K562 (cell line): ENCODE results near the gene HYAL3. TPM values are rescaled to one million over a fixed set of nuclear protein-coding genes. Genes with fewer than 3 reads are reported as not detected.

ENCODE experiments used
- ATAC-seq: fragments of 200-7000 bp; cut with Tn5 transposase; 3 replicates; pipeline ENCODE4 v1.9.1; 2020; ENCODE audit warnings: moderate library complexity
- BruUV-seq: library from RNA; stranded (reverse); fragments of 400-500 nt; replicated peaks from 2 replicates; lab custom pipeline; 2021; lab: Mats Ljungman, UMichigan
- CTCF ChIA-PET: fragments of 300-600 bp; formaldehyde crosslinking; extraction: SDS; loops from one replicate; lab custom pipeline; 2021; ENCODE audit warnings: low intra/inter-chr PET ratio; lab: Yijun Ruan, JAX
- POLR2A ChIA-PET: fragments of 300-600, 350-650 bp; sonication (Branson Sonifier 250); formaldehyde crosslinking; extraction: SDS; loops from one replicate; lab custom pipeline; 2021; ENCODE audit warnings: antibody characterized with exemption, inconsistent platforms; lab: Yijun Ruan, JAX
- DNase-seq, 4 experiments: peaks; one replicate each; pipeline versions ENCODE4 v3.0.0 to v3.0.0-alpha.2; 2011 to 2018; ENCODE audit warnings: low spot score in 3 of 4, mixed read lengths in 3 of 4; ENCODE audit errors: extremely low read depth in 1 of 4
- FAIRE-seq: peaks from 2 replicates; lab custom pipeline; 2011; peaks lifted over from hg19 to GRCh38; lab: Jason Lieb, UNC
- H2AFZ ChIP-seq: 2 replicates; pipeline ENCODE4 v1.6.0; 2011; ENCODE audit warnings: low read depth, low read length, control low read depth, inconsistent platforms
- H3K27ac ChIP-seq: fragments of 200-600 bp; 3 replicates; pipeline ENCODE4 v1.8.0; 2011; ENCODE audit warnings: low read depth, mild to moderate bottlenecking, control low read depth, inconsistent platforms, low read length, moderate library complexity, mixed read lengths; ENCODE audit errors: extremely low read depth
- H3K27me3 ChIP-seq, 2 experiments: fragments of 300-600 bp in 1 of 2; 2 replicates in 1 of 2; 3 replicates in 1 of 2; pipeline versions ENCODE4 v1.6.0 to v1.8.0; 2011; ENCODE audit warnings: inconsistent platforms in 2 of 2, low read length in 2 of 2, mild to moderate bottlenecking in 1 of 2, mixed read lengths in 1 of 2, moderate library complexity in 1 of 2; ENCODE audit not compliant: control insufficient read depth in 2 of 2, insufficient read depth in 2 of 2
- H3K36me3 ChIP-seq: fragments of 300-600 bp; 3 replicates; pipeline ENCODE4 v1.8.0; 2011; ENCODE audit warnings: mild to moderate bottlenecking, low read length, inconsistent platforms; ENCODE audit not compliant: control insufficient read depth, insufficient read depth
- H3K4me1 ChIP-seq, 2 experiments: fragments of 200-600 bp in 1 of 2; replicated peaks in 1 of 2; 2 replicates in 1 of 2; 3 replicates in 1 of 2; pipeline versions ENCODE4 v1.5.1 to v1.8.0; 2011; ENCODE audit warnings: inconsistent platforms in 2 of 2, low read length in 2 of 2, mild to moderate bottlenecking in 1 of 2, mixed read lengths in 1 of 2, moderate library complexity in 1 of 2; ENCODE audit not compliant: control insufficient read depth in 2 of 2, insufficient read depth in 2 of 2
- H3K4me2 ChIP-seq: 2 replicates; pipeline ENCODE4 v1.6.1; 2011; ENCODE audit warnings: low read length, control low read depth, inconsistent platforms, mixed read lengths; ENCODE audit not compliant: insufficient read depth
- H3K4me3 ChIP-seq: fragments of 200-600 bp; sonication (generic), shearing (Covaris generic); 2 replicates; pipeline ENCODE4 v1.5.1; 2016; ENCODE audit warnings: control low read depth, inconsistent platforms
- H3K79me2 ChIP-seq: fragments of 200-600 bp; 3 replicates; pipeline ENCODE4 v1.8.0; 2011; ENCODE audit warnings: low read length, inconsistent platforms; ENCODE audit not compliant: control insufficient read depth, insufficient read depth
- H3K9ac ChIP-seq, 2 experiments: 2 replicates each; pipeline versions ENCODE4 v1.6.0 to v1.6.1; 2011; ENCODE audit warnings: low read depth in 2 of 2, low read length in 2 of 2, control low read depth in 1 of 2, inconsistent platforms in 1 of 2, mild to moderate bottlenecking in 1 of 2, mixed read lengths in 1 of 2; ENCODE audit not compliant: insufficient read depth in 1 of 2
- H3K9me1 ChIP-seq: one replicate; pipeline ENCODE4 v1.6.0; 2011; ENCODE audit warnings: inconsistent platforms, mild to moderate bottlenecking, low read length, moderate library complexity; ENCODE audit not compliant: control insufficient read depth, insufficient read depth
- H3K9me3 ChIP-seq: replicated peaks from 2 replicates; pipeline ENCODE4 v1.5.1; 2011; ENCODE audit warnings: low read depth, low read length, inconsistent platforms; ENCODE audit not compliant: control insufficient read depth, insufficient read depth
- H4K20me1 ChIP-seq: replicated peaks from 2 replicates; pipeline ENCODE4 v1.6.1; 2011; ENCODE audit warnings: low read length, inconsistent platforms, mixed read lengths; ENCODE audit not compliant: control insufficient read depth, insufficient read depth
- HDAC3 ChIP-seq: fragments of 450-650 bp; IDR thresholded peaks from 2 replicates; pipeline ENCODE4 v1.6.1; 2018; ENCODE audit warnings: borderline replicate concordance, mild to moderate bottlenecking, moderate library complexity; ENCODE audit not compliant: partially characterized antibody
- NCOA6 ChIP-seq: fragments of 450-650 bp; IDR thresholded peaks from 2 replicates; pipeline ENCODE4 v1.6.1; 2017; ENCODE audit warnings: mild to moderate bottlenecking
- NONO ChIP-seq, 2 experiments: fragments of 200-400 bp in 1 of 2; fragments of 450-650 bp in 1 of 2; formaldehyde crosslinking in 1 of 2; IDR thresholded peaks; 2 replicates each; pipeline ENCODE4 v1.6.1; 2017; ENCODE audit warnings: low read depth in 2 of 2, mild to moderate bottlenecking in 2 of 2, moderate library complexity in 2 of 2, low read length in 1 of 2
- RBFOX2 ChIP-seq: fragments of 200-400 bp; formaldehyde crosslinking; IDR thresholded peaks from 2 replicates; pipeline ENCODE4 v1.6.1; 2017; ENCODE audit warnings: low read depth, mild to moderate bottlenecking, low read length, moderate library complexity
- WHSC1 ChIP-seq: IDR thresholded peaks from one replicate; pipeline ENCODE4 v1.6.1; 2012; ENCODE audit warnings: low read length, control low read depth, inconsistent platforms
- WGBS: fragments of 100-300 bp; shearing (Covaris generic); methylation state at CpG from one replicate; pipeline ENCODE4 v1.1.6; 2016; ENCODE audit warnings: low coverage, mixed read lengths; ENCODE audit not compliant: insufficient coverage; ENCODE audit errors: missing lambda C conversion rate; 5-methylcytosine and 5-hydroxymethylcytosine counted together
- in situ Hi-C: fragments of 300-500 bp; cut with MboI; formaldehyde crosslinking; loops from 4 replicates; pipeline ENCODE4 v1.15.0; 2018; ENCODE audit warnings: inconsistent platforms, mixed read lengths
- intact Hi-C: fragments of 100-400 bp; cut with micrococcal nuclease; formaldehyde crosslinking; loops from 2 replicates; pipeline ENCODE4 v1.14.2; 2022
- polyA plus RNA-seq, 8 experiments: library from polyadenylated mRNA; depleted of rRNA in 4 of 8; stranded (reverse) in 5 of 8; unstranded in 3 of 8; fragments of >200 nt; fragmentation: Nextera tagmentation in 2 of 8; fragmentation: Illumina TruSeq in 1 of 8; extraction: Ambion mirVana in 2 of 8; extraction: Trizol in 1 of 8; gene quantifications; 2 replicates each; pipeline versions ENCODE4 v1.2.1 to v1.2.3, GENCODE V29; 2011 to 2014; ENCODE audit warnings: inconsistent platforms in 1 of 8, missing spikeins in 1 of 8
- total RNA-seq, 7 experiments: library from RNA; depleted of rRNA in 6 of 7; stranded (reverse); fragments of >200 nt in 6 of 7; fragmentation: Illumina TruSeq in 2 of 7; extraction: Trizol in 2 of 7; gene quantifications; 2 replicates each; pipeline versions ENCODE4 v1.2.1 to v1.2.3, GENCODE V29; 2011 to 2021; ENCODE audit warnings: low replicate concordance in 1 of 7
- TF ChIP-seq, protein P1 (sequence below): fragments of 200-800 bp; sonication (Bioruptor generic); IDR thresholded peaks from 2 replicates; pipeline ENCODE4 v1.6.1; 2016; ENCODE audit warnings: missing genetic modification characterization, missing compliant biosample characterization

Gene HYAL3
- total and polyA plus RNA-seq, 9 of the 15 experiments (the other 6 are each of a cell fraction or from before 2014, with no cell fraction given), result 0.38 to 9.1 (median 6.8) TPM

DNA sequence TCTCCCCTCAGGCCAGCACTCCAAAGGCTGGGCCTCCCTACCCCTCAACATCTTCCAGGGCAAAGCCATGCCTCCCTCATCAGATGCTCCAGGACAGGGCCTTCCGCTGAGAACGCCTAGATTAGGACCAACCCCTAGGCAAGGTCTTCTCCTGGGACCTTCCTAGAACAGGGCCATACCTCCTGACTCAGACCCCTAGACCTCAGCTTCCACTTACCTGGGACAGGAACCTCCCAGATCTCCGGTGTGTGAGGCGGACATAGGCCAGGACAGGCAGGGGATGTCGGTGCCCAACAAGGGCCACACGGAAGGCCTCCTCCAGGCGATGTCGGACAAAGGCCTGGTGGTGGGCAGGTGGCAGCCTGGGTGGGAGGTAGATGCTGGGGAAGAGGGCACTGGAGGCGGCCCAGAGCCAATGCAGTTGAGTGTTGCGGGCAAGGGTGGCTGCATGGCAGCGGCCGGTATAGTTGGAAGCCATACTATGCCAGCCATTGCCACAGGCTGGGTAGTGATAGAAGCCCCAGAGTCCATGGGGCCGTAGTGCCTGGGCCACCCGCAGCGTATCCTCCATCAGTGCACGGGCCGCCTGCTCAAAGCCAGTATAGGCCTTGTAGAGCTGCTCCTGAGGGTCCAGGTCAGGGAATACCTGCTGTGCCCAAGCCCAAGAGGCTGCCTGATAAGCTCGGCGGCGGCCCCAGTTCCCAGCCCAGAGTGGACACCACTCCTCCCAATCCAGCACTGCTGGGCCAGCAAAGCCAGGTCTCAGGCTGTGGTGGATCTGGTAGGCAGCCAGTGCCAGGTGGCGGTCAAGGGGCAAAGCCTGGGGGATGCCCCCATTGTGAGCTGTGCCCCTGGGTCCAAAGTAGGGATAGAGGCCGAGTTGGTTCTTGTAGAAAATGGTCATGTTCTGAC, 4.5 kb downstream of the HYAL3 start:
- in situ Hi-C loops, result no loop called here
- ChIA-PET POLR2A (no interaction called here), CTCF (no interaction called here)
- no peak overlapping the region for H3K4me2 ChIP-seq
- H3K9me1 ChIP-seq, result no peaks in the 10 kb centered on the region
- no peaks in the 10 kb centered on the region for H3K9me3 ChIP-seq
- H3K4me3 ChIP-seq, result no peak overlapping the region
- no peak for DNase-seq
- no peak overlapping the region for H3K27ac ChIP-seq
- FAIRE-seq, result no peak
- no peak for ATAC-seq
- peaks cover 21% of the 10 kb centered on the region; the same call in 2 of the 3 replicates for H3K36me3 ChIP-seq
- WGBS, result 89% methylated on average over 13 of the region's 22 CpGs
- intact Hi-C loops, result no loop called here
- H4K20me1 ChIP-seq, result no peaks in the 10 kb centered on the region
- H3K27me3 ChIP-seq, result no peaks in the 10 kb centered on the region
- peaks cover 47% of the 10 kb centered on the region for H3K79me2 ChIP-seq
- H2AFZ ChIP-seq, result no peak overlapping the region
- BruUV-seq, result no TSS peak
- peak overlapping the region in 1 of 2 experiments; percentile 52; a peak in 1 of 4 replicates for H3K9ac ChIP-seq
- TF ChIP-seq NCOA6, result no peak
- no peak for TF ChIP-seq WHSC1
- no peak for TF ChIP-seq NONO (IDR thresholded peaks at IDR 0.05; ENCODE audit: low read depth in 2 of 2, low read length in 1 of 2)
- TF ChIP-seq HDAC3, result no peak
- TF ChIP-seq, protein P1, sequence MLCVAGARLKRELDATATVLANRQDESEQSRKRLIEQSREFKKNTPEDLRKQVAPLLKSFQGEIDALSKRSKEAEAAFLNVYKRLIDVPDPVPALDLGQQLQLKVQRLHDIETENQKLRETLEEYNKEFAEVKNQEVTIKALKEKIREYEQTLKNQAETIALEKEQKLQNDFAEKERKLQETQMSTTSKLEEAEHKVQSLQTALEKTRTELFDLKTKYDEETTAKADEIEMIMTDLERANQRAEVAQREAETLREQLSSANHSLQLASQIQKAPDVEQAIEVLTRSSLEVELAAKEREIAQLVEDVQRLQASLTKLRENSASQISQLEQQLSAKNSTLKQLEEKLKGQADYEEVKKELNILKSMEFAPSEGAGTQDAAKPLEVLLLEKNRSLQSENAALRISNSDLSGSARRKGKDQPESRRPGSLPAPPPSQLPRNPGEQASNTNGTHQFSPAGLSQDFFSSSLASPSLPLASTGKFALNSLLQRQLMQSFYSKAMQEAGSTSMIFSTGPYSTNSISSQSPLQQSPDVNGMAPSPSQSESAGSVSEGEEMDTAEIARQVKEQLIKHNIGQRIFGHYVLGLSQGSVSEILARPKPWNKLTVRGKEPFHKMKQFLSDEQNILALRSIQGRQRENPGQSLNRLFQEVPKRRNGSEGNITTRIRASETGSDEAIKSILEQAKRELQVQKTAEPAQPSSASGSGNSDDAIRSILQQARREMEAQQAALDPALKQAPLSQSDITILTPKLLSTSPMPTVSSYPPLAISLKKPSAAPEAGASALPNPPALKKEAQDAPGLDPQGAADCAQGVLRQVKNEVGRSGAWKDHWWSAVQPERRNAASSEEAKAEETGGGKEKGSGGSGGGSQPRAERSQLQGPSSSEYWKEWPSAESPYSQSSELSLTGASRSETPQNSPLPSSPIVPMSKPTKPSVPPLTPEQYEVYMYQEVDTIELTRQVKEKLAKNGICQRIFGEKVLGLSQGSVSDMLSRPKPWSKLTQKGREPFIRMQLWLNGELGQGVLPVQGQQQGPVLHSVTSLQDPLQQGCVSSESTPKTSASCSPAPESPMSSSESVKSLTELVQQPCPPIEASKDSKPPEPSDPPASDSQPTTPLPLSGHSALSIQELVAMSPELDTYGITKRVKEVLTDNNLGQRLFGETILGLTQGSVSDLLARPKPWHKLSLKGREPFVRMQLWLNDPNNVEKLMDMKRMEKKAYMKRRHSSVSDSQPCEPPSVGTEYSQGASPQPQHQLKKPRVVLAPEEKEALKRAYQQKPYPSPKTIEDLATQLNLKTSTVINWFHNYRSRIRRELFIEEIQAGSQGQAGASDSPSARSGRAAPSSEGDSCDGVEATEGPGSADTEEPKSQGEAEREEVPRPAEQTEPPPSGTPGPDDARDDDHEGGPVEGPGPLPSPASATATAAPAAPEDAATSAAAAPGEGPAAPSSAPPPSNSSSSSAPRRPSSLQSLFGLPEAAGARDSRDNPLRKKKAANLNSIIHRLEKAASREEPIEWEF (CRISPR knock-in tag), result no peak
- TF ChIP-seq RBFOX2, result peak; percentile 26; the same call in 1 of the 2 replicates
- H3K4me1 ChIP-seq, result peaks cover 13 to 73% of the 10 kb centered on the region in 2 experiments; a peak in 4 of 5 replicates
